ENCODE data around the gene RAP1GAP2.
A peak's percentile ranks its signal among the peaks of the same experiment; 100 is the strongest.

Gene RAP1GAP2

DNA sequence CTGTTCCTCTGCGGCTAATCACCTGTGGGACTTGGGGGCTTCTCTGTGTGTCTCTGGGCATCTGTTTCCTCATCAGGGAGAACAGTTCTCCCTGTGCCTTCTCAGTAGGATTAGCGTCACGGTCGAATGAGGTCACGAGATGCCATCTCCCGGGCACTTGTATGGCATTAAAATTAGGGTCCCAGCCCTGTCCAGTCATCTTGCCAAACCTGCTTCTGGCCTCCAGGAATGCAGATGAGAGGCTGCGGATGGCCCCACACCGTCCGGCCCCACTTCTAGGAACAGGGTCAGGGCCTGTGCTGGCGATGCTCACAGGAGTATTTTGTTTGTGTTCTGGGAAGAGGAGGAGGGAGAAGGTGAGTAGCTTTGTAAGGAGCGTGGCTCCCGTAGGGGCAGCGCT lies 208.7 kb downstream of the RAP1GAP2 start:
- no peak for DNase-seq

DNA sequence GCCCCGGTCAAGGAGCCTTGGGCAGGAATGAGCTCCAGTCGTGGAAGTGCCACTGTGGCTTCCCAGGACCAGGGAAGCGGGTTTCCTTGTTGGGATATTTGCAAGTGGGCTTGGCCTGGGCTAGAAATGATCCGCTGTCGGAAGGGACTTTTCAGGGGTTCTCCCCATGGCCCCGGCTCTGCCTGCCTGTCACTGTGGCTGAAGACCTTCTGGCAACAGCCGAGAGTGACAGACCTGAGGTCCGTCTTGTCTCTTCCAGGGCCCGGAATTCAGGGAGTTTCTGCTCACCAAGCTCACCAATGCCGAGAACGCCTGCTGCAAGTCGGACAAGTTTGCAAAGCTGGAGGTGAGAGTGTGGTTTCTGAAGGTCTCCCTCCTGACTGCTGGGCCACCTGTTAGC lies 209.5 kb downstream of the RAP1GAP2 start:
- no peak for DNase-seq

DNA sequence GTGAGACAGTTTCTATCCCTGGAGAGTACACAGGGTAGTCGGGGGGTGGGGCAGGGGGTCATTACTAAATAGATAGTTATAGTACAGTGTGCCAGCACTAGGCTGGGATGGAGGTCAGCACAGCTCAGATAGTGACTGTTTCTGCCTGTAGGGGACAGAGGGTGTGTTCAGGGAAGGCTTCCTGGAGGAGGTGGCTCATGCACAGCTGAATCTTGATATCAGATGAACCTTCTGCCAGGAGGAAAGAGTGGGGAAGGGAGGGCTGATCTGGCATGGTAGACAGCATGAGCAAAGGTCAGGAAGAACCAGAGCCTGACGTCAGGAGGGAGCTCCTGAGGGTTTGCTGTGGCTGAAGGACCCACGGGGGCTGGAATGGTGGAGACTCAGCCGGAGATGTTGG lies 210.6 kb downstream of the RAP1GAP2 start:
- no peak for DNase-seq

DNA sequence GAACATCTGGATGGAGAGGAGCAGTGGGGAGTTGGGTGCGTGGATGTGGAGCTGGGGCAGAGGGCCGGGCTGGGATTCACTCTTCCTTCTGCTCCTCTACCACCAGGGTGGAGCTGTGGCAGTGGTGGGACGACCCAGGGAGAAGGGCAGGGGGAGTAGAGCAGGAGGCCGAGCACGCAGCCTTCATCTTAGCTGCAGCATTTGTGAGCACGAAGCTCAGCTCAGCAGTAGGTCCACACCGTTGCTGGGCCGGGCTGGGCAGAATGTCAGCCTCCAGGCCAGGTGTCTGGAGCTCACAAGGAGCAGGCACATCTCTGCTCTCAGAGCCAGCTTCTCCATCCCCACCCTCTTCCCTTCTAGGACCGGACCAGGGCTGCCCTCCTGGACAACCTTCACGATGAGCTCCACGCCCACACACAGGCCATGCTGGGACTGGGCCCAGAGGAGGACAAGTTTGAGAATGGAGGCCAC lies 211.4 kb downstream of the RAP1GAP2 start:
- no peak for DNase-seq

DNA sequence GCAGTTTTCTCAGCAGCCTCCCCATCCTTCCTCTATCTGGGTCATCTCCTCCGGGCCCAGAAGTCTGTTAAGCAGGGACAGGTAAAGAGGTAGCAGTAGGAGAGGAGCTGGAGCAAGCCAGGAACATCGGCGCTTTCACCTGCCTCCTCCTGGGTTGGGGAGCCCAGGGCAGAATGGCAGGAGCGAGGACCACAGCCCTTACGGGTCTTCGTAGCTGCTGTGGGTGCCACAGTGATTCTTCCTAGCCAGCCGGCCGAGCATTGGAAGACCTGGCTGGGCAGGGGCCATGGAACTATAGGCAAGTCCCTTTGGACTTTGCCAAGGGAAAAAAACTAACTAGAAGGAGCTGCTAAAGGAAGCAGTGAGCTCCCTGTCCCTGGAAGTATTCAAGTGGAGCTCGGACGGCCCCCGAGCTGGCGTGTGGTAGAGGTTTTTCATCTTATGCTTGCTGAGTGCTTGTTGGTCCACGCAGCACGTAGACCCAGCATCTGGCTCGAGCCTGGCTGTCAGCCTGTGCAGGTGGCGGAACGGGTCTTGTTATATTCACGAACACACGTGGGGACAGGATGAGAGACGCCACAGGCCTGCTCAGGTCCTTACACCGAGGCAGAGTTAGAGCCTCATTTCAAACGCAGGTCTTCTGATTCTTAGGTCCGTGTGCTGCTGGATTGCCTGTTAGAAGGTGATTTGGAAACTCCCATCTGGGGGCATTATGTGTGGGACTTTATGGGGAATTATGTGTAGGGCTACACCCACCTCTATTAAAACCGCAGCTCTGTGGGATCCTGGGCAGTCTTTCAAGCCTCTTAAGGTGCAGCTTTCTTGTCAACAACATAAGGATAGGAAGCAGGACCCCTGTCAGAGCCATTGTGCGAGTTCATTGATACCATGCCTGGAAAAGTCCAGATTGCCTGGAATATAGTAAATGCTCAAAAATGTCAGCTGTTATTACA lies 212.4 kb downstream of the RAP1GAP2 start:
- DNase-seq = no peak

DNA sequence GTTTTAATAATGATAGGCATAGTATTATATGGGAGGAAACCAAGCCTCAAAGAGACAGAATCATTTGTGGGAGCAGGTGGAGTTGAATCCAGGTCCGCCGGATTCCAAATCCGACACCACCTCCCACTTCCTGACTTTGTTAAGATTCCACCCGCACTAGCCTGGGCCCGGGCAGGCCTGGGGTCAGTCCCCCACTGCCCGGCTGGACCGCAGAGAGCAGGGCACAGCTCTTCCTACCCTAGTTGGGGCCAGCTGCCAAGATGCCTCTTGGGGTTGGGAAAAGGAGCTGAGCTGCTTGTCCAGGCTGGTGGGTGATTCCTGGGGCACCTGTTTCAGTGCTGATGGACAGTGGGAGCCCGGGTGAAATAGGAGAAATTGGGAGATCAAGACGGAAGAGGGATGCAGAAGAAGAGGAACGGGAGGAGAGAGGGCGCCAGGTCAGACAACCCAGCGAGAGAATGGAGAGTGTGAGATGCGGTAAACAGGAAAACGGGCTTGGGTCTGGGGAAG lies 213.2 kb downstream of the RAP1GAP2 start:
- no peak for DNase-seq

DNA sequence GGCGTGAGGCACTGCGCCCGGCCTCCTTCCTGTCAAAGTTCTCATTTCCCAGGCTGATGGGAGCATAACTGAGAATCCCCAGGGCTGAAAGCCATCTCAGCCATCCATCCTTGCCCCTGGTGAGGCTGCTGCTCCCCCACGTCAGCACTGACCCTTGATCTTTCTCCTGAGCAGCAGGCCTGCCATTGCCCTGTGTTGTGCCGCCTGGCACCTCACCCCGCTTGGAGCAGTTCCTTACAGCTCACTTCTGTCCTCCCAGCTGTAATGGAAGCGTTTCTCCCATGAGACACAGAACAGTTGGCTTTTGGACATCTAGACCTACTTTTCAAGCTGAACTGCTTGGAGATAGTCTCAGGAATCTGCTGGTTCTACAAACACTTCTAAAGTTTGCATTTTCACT lies 215.7 kb downstream of the RAP1GAP2 start:
- DNase-seq = no peak

DNA sequence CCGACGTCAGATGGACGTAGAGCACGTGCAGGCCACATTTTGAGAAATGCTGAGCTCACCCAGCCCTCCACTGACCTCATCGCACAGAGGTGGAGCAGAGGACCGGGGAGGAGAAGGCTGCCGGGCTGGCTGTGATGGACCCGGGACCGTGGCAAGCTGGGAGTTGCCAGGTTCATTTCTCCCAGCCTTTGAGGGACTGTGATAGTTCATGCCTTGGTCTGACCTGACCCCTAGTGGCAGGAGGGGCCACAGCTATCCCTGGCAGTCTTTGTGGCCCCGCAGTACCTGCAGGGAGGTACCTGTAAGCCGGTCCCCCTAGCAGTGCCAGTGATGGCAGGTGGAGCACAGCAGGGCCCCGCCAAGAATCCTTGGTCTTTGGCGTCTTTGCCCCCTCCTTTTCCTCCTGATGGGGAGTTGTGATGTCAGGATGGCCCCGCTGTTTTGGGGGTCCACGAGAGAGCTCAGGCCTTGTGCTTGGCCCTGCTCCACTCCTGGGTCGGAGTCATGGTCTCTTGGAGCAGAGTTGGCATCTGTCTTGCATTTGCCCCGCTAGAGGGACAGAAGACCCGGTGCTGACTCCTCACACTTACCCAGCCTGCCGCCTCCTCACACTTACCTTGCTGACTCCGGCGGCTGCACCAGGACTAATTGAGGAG lies 216.8 kb downstream of the RAP1GAP2 start:
- DNase-seq = peak; percentile 71

DNA sequence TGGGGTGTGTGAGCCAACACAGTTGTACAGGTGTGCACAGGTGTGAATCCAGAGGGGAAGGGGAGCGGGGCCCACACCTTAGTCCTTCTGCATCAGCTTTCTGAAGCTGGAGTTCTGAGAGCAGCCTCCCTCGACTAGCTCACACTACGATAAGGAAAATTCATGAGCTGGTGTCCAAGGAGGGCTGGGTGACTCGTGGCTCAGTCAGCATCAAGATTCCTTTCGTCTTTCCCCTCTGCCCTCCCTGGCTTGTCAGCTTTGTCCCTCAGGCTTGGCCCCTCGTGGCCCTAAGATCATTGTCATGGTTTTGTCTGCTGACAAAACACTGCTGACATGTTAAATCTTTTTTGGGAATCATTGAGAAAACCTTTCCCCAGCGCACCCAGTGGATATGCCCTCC lies 219.7 kb downstream of the RAP1GAP2 start:
- DNase-seq = no peak

DNA sequence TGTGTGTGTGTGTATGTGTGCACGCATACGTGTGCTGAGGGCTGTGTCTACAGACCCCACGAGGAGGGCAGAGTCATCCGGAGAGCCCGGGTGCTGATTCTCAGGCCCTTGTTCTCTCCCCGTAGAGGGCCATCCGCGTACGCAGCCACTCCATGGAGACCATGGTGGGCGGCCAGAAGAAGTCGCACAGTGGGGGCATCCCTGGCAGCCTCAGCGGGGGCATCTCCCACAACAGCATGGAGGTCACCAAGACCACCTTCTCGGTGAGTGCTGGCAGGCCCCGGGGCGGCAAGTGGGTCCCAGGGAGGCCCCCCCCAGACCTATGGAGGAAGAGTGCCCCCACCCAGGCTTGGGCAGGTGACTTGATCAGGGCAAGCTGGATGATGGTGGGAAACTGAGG lies 221.7 kb downstream of the RAP1GAP2 start:
- DNase-seq = no peak

DNA sequence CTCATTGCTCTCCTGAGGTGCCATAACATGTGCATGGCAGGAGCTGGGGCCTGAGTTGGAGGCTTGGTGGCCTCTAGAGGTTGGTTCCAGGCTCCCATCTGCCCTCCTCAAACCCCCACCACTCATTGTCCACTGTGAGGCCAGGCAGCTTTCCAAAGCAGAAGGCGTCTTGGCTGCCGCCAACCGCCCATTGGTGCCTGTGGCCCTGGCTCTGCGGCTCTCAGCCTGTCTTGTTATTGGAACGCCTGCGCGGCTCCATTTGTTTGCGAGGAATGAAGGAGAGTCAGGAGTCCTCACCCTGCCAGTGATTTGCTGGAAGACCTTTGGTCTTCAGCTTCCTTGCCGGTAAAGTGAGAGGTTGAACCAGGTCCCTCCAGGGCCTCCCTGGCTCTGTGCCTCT lies 223.5 kb downstream of the RAP1GAP2 start:
- no peak for DNase-seq

DNA sequence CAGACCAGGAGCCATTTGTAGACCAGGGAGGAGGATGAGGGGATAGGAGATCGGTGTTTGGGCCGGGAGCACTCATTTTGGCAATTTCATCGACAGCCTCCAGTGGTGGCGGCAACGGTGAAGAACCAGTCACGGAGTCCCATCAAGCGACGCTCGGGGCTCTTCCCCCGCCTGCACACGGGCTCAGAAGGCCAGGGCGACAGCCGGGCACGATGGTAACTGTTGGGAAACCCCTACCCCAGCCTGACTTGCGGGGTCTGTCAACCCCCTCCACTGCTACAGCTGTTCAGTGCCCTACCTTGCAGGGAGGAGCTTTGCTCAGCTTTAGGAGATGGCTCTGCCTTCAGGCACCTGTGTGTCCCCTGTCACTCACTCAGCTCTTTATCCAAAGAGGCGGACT lies 224.1 kb downstream of the RAP1GAP2 start:
- no peak for DNase-seq

DNA sequence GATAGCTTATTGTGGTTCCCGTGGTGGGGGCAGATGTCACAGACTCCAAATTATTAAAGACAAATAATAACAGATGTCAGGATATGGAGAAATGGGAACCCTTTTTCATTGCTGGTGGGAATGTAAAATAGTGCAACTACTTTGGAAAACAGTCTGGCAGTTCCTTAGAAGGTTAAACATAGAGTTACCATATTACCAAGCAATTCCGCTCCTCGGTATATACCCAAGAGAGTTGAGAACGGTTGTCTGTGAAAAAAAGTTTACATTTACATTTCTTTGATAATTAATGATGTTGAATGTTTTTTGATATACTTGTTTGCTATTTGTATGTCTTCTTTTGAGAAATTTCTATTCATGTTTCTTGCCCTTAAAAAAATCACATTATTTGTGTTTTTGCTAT lies 226.0 kb downstream of the RAP1GAP2 start:
- no peak for DNase-seq

DNA sequence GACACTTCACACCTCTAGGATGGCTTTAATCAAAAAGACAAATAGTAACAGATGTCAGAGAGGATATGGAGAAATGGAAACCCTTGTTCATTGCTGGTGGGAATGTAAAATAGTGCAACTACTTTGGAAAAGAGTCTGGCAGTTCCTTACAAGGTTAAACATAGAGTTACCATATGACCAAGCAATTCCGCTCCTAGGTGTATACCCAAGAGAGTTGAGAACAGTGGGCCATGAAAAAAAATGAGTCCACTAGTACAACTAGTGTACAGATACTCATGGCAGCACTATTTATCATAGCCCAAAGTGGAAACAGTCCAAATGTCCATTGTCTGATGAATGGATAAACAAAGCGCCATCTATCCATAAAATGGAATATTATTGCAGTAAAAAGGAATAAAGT lies 228.1 kb downstream of the RAP1GAP2 start:
- no peak for DNase-seq

DNA sequence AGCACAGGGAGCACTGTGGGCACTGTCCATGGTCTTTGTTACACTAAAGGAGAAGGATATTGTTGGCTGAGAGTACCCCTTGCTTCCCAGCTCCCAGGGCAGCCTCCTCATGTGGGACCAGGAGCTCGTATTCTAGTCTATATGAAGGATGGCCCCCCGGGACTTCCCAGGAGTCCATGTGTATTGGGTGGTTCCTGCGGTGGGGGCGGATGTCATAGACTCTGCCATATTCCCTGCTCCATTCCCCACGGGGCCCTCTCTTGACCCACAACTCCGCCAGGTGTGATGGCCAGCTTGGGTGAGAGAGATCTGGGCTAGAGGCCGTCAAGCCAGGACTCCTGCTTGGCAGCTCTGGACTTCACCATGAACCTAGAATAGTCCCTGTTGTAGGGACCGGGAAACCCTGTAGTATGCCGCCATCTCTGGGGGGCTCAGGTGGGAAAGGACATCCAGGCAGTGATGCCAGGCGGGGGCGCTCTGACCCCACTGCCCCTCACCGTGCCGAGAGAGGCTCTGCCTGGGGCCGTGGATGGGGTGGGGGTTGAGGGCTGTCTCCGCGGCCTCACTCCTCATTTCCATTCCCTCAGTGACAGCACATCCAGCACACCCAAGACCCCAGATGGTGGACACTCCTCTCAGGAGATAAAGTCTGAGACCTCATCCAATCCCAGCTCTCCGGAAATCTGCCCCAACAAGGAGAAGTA lies 229.3 kb downstream of the RAP1GAP2 start:
- DNase-seq = no peak

DNA sequence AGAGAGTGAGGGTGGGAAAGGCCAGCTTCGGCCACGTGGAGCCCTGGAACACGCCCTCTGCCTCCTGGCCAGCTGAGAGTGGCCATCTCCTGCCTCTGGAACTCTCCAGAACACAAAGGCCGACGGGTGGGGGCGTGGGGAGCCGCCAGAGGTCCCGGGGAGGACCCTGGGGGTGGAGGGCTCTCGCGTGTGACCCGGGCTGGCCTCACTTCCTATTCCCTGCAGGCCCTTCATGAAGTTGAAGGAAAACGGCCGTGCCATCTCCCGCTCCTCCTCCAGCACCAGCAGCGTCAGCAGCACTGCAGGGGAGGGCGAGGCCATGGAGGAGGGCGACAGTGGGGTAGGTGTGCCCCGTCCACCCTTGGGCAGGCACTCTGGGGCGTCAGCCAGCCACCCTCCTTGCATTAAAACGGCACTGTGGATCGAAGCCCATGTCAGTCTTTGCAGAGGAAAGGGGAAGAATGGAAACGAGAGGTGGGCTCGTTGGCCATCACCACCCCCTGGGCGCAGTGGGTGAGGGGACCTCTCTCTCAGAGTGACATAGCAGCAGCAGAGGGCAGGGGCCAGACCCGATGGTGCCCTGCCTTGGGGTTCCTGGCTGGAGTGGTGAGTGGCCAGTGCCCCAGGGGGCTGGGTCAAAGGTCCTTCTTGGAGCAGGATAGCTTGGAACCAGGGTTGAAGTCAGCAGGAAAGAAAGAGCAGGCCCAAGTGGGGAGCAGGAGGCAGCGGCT lies 230.1 kb downstream of the RAP1GAP2 start:
- no peak for DNase-seq

DNA sequence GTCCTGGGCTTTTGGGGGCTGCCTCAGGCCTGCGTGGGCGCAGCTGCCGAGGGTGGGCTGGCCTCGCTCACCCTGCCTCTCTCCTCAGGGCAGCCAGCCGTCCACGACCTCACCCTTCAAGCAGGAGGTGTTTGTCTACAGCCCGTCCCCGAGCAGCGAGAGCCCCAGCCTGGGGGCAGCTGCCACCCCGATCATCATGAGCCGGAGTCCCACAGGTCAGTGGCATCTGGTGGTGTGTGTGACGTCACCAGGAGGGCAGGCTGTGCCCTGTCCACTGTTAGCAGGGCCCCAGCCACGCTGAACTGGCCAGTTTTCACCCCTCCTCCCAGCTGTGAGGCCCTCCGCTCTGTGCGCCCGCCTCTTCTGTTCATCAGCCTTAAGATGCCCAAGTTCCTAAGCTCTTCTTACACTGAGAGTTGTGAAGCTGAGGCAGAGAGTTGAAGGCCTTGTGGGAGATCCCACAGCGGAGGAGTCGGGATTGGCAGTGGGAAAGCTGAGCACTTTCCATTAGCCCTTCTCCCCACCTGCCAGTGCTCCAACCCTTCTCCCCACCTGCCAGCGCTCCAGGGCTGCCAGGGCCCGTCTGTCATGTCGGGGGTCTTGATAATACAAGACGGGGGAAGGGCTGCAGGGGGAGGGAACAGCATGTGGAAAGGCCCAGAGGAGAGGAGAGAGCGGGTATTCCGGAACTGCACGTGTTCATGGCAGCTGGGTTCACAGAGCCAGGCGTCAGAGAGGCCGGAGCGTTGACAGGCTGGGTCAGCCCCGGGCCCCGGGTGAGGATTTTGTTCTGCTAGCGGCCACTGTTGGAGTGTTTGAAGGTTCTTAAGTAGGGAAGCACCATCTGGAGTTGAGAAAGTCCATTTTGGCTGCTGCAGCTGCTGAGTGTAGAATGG lies 230.9 kb downstream of the RAP1GAP2 start:
- no peak for DNase-seq

DNA sequence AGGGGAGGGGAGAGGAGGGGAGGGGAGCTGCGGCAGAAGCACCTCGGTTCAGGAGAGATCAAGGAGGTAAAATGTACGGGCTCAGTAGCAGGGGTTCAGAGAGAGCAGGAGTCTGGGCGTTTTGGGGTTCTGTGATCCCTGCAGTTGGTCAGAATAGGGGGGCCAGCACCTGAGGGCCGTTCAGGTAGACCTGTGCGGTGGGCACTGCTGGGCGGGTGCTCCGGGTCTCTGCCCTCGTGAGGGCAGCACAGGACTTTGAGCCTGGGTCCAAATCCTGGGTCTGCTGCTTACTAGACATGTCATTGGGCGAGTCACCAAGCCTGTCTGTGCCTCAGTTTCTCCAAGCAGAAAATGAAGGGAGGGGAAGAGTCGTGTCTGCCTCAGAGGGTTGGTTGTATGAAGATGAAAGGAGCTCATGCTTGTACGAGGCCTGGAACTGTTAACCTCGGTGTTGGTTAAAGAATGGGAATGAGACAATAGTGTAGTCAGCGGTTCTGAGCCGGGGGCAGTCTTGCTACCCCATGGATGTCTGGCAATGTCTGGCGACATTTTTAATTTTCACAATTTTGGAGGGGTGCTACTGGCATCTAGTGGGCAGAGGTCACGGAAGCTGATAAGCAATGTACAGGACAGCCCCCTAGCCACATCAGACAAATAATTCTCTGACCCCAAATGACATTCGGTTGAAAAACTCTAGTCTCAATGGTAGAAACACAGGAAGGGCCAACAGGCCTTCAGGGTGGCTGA lies 231.7 kb downstream of the RAP1GAP2 start:
- DNase-seq = no peak

DNA sequence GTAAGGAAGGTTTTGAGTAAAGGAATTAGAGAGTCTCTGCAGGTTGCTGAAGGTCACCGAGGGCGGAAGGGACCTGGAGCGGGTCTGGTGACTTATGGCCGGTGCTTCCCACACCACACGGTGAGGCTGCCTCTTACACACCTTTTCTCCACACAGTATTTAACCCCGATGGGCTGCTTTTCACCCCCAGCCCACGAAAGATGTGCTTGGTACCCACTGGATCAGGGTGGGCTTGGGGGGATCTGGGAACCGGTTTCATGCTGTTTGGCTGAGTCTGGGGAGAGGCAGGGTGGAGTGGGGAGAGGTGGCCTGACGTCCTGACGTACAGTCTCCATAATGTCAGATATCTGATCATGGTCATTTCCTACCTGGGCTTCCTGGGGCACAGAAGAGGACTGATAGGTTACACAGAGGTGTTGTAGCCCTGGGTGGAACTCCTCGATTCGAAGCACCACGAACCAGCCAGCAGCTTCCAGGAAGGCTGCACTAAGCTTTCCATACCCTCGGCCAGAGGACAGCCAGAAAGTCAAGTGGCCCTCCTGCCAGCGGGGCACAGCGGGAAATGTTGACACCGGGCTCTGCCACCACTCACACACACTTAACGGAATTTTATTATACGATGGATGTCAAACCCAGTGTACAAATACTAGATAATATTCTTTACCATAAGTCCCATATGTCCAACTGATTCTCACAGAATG lies 233.1 kb downstream of the RAP1GAP2 start:
- no peak for DNase-seq

DNA sequence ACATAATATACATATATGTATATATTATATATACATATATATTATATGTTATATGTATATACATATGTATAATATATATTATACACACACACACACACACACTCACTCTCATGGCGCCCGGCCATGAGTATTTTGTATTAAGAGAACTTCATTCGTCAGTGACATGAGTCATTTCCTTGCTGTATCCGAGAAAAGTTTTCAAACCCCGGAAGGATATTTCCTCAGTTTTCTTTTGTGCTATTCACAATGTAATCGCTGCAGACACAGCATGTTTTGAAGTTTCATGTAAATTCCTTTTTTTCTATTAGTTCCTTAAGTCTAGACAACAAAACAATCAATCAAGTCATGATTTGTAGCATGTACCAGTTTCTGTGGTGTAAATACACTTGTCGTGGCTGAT lies 233.9 kb downstream of the RAP1GAP2 start:
- DNase-seq = no peak

All from CD4-positive, alpha-beta T cell treated with Interleukin-17A for 4 hours (primary cell).